Mesothelial cell of epicardium (in vitro differentiated cells): ENCODE results near the gene CYP11A1. TPM values are rescaled to one million over a fixed set of nuclear protein-coding genes. Genes with fewer than 3 reads are reported as not detected.

ENCODE experiments used
- DNase-seq, 2 experiments: peaks; one replicate each; pipeline ENCODE4 v3.0.0; 2021; ENCODE audit warnings: low spot score in 2 of 2; ENCODE audit not compliant: unreplicated experiment in 2 of 2
- H3K27ac Mint-ChIP-seq: 2 replicates; pipeline ENCODE4 v1.8.0; 2021; ENCODE audit warnings: mixed read lengths
- H3K27me3 Mint-ChIP-seq: 2 replicates; pipeline ENCODE4 v1.8.0; 2021; ENCODE audit warnings: low read depth, mixed read lengths
- H3K36me3 Mint-ChIP-seq: 2 replicates; pipeline ENCODE4 v1.8.0; 2021; ENCODE audit warnings: mixed read lengths
- H3K4me1 Mint-ChIP-seq: 2 replicates; pipeline ENCODE4 v1.8.0; 2021; ENCODE audit warnings: mixed read lengths
- H3K4me3 Mint-ChIP-seq: 2 replicates; pipeline ENCODE4 v1.8.0; 2021; ENCODE audit warnings: mild to moderate bottlenecking, moderate library complexity, mixed read lengths
- H3K9me3 Mint-ChIP-seq: 2 replicates; pipeline ENCODE4 v1.8.0; 2021; ENCODE audit warnings: mixed read lengths
- CTCF ChIP-seq: fragments of 200-600 bp; sonication (generic); IDR thresholded peaks from one replicate; pipeline ENCODE4 v1.5.0; 2021; ENCODE audit warnings: antibody characterized with exemption; ENCODE audit not compliant: unreplicated experiment
- total RNA-seq: library from RNA; stranded (reverse); gene quantifications from 3 replicates; pipeline ENCODE4 v1.2.1, GENCODE V29; 2021

Gene CYP11A1
- total RNA-seq, 1 donor from 2014 or later = 7.0 TPM

- H3K4me3 Mint-ChIP-seq = no peak overlapping the region
- no peaks in the 10 kb centered on the region for H3K36me3 Mint-ChIP-seq
- TF ChIP-seq CTCF = no peak
- no peaks in the 10 kb centered on the region for H3K9me3 Mint-ChIP-seq
- DNase-seq = no peak
- H3K4me1 Mint-ChIP-seq = no peaks in the 10 kb centered on the region
- no peak overlapping the region for H3K27ac Mint-ChIP-seq
- H3K27me3 Mint-ChIP-seq = no peaks in the 10 kb centered on the region
Measured at GRCh38 chr15:74337607-74338211, 29.7 kb downstream of the CYP11A1 start.

GRCh38 chr15:74337146-74337545 lies 30.3 kb downstream of the CYP11A1 start:
- H3K27me3 Mint-ChIP-seq = no peaks in the 10 kb centered on the region
- no peaks in the 10 kb centered on the region for H3K4me1 Mint-ChIP-seq
- no peak overlapping the region for H3K4me3 Mint-ChIP-seq
- DNase-seq = no peak
- H3K36me3 Mint-ChIP-seq = no peaks in the 10 kb centered on the region
- no peak overlapping the region for H3K27ac Mint-ChIP-seq
- no peaks in the 10 kb centered on the region for H3K9me3 Mint-ChIP-seq
- no peak for TF ChIP-seq CTCF

GRCh38 chr15:74336061-74337005 lies 31.1 kb downstream of the CYP11A1 start:
- Mint-ChIP-seq H3K36me3 (no peaks in the 10 kb centered on the region), H3K4me3 (no peak overlapping the region)
- no peak for DNase-seq

GRCh38 chr15:74335396-74335795 lies 32.0 kb downstream of the CYP11A1 start:
- no peak for DNase-seq
- no peak for TF ChIP-seq CTCF
- Mint-ChIP-seq H3K27me3 (no peaks in the 10 kb centered on the region), H3K9me3 (no peaks in the 10 kb centered on the region), H3K4me3 (no peak overlapping the region), H3K4me1 (no peaks in the 10 kb centered on the region), H3K36me3 (no peaks in the 10 kb centered on the region), H3K27ac (no peak overlapping the region)

More at GRCh38 chr15:74336061-74337005, 31.1 kb downstream of the CYP11A1 start:
- Mint-ChIP-seq H3K27ac (no peak overlapping the region), H3K9me3 (no peaks in the 10 kb centered on the region), H3K4me1 (no peaks in the 10 kb centered on the region), H3K27me3 (no peaks in the 10 kb centered on the region)
- TF ChIP-seq CTCF = no peak

GRCh38 chr15:74334127-74334526 lies 33.3 kb downstream of the CYP11A1 start:
- no peaks in the 10 kb centered on the region for H3K36me3 Mint-ChIP-seq
- DNase-seq = no peak
- no peaks in the 10 kb centered on the region for H3K27me3 Mint-ChIP-seq
- no peaks in the 10 kb centered on the region for H3K9me3 Mint-ChIP-seq
- no peak overlapping the region for H3K4me3 Mint-ChIP-seq
- H3K27ac Mint-ChIP-seq = no peak overlapping the region
- H3K4me1 Mint-ChIP-seq = no peaks in the 10 kb centered on the region
- no peak for TF ChIP-seq CTCF
